Muscle layer of colon (tissue), 2 donors: ENCODE measurements around the gene RCN1.
"Not testable (repeated sequence)": the region's sequence is repeated elsewhere in the genome, so short reads cannot be mapped to it uniquely, and the experiment has no call there.

ENCODE experiments used
- H3K27ac ChIP-seq: one replicate; pipeline ENCODE4 v1.7.0; 2013; ENCODE audit warnings: low read depth, mild to moderate bottlenecking, low read length, moderate library complexity
- H3K27me3 ChIP-seq, 2 donors: one replicate each; pipeline ENCODE4 v1.7.0; 2013; ENCODE audit warnings: low read length in 2 of 2, mild to moderate bottlenecking in 2 of 2; ENCODE audit not compliant: insufficient read depth in 2 of 2, control insufficient read depth in 1 of 2
- H3K36me3 ChIP-seq: one replicate; pipeline ENCODE4 v1.7.0; 2013; ENCODE audit warnings: mild to moderate bottlenecking, low read length; ENCODE audit not compliant: insufficient read depth
- H3K4me1 ChIP-seq: one replicate; pipeline ENCODE4 v1.7.0; 2013; ENCODE audit warnings: mild to moderate bottlenecking, low read length; ENCODE audit not compliant: insufficient read depth
- H3K4me3 ChIP-seq, 2 donors: one replicate each; pipeline ENCODE4 v1.7.0; 2013; ENCODE audit warnings: low read length in 2 of 2, low read depth in 1 of 2, mild to moderate bottlenecking in 1 of 2, moderate library complexity in 1 of 2
- H3K9ac ChIP-seq: one replicate; pipeline ENCODE4 v1.7.0; 2013; ENCODE audit warnings: low read length
- H3K9me3 ChIP-seq: one replicate; pipeline ENCODE4 v1.7.0; 2013; ENCODE audit warnings: mild to moderate bottlenecking, low read length
- donor health status: abdominal sarcoma.
- donor health status: Adenocarcinoma of cecum.

RCN1 gene

DNA sequence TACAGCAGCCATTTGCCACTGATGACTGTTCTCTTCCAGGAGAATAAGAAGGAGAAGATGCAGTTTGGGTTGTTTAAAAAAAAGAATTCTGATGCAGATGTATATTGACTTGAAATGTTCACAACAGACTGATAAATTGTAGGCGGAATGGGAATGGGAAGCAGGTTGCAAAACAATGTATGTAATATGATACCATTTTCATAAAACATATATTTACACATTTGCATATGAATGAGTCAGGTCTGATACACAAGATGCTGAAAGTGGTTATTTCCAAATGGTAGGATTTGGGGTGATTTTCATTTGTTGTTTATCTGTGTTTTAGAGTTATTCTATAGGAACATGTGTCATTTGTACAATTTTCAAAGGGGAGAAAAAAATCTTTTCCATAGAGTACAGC lies 9.0 kb upstream of the RCN1 start:
- Histone ChIP-seq H3K27ac (no peak overlapping the region), H3K4me1 (no peaks in the 10 kb centered on the region), H3K27me3 (no peaks in the 10 kb centered on the region), H3K36me3 (no peaks in the 10 kb centered on the region), H3K4me3 (no peak overlapping the region), H3K9me3 (no peaks in the 10 kb centered on the region), H3K9ac (no peak overlapping the region)

DNA sequence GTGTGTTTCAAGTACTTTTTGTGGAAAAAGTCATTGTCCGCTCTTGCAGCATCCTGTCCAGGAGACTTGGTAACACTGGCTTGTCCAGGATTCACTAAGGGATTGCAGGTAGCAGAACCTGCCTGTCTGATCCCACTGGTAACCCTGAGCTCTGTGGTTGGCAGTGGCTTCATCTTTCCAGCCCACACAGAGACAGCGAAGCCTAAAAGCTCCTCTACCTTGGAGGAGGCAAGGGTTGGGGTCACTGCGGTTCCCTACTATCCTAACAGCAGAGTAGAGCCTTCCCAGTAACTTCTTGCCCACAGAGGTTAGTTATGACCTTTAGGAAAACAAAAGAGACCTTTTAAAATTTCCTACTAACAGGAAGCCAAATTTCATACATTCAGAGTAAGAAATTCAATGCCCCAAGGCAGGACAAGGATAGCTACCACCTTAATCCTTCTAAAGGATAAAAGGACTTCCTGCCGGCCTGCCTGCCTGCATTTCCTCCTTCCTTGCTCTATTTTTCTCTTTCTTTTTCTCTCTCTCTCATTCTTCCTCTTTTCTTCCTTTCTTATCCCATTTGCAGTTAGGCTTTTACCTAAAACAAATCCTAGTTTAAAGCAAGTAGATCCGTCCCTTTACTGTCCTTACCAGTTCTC lies 8.4 kb upstream of the RCN1 start:
- no peaks in the 10 kb centered on the region for H3K9me3 ChIP-seq
- H3K36me3 ChIP-seq: no peaks in the 10 kb centered on the region
- H3K27me3 ChIP-seq: no peaks in the 10 kb centered on the region
- H3K9ac ChIP-seq: no peak overlapping the region
- H3K4me1 ChIP-seq: no peaks in the 10 kb centered on the region
- H3K27ac ChIP-seq: no peak overlapping the region
- no peak overlapping the region for H3K4me3 ChIP-seq

DNA sequence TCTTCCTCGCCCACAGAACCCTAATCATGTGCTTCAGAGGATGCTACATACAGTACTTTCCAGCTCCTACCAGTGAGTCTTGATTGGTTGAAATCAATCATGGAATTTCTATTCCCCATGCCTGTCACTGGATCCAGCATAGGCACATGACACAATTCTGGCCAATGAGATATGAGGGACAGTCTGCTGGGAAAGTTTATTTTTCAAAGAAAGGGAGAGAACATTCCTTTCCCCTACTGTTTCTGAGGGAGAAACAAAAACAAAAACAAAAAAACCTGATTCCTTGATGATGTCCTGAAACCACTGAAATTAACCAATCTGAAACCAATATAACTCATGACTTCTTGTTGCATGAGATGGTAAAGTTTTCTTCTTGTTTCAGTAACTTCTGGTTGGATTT lies 3.3 kb upstream of the RCN1 start:
- Histone ChIP-seq H3K4me1 (peaks cover 4% of the 10 kb centered on the region), H3K36me3 (no peaks in the 10 kb centered on the region), H3K4me3 (no peak overlapping the region), H3K27me3 (no peaks in the 10 kb centered on the region), H3K27ac (no peak overlapping the region), H3K9me3 (no peaks in the 10 kb centered on the region), H3K9ac (no peak overlapping the region)

DNA sequence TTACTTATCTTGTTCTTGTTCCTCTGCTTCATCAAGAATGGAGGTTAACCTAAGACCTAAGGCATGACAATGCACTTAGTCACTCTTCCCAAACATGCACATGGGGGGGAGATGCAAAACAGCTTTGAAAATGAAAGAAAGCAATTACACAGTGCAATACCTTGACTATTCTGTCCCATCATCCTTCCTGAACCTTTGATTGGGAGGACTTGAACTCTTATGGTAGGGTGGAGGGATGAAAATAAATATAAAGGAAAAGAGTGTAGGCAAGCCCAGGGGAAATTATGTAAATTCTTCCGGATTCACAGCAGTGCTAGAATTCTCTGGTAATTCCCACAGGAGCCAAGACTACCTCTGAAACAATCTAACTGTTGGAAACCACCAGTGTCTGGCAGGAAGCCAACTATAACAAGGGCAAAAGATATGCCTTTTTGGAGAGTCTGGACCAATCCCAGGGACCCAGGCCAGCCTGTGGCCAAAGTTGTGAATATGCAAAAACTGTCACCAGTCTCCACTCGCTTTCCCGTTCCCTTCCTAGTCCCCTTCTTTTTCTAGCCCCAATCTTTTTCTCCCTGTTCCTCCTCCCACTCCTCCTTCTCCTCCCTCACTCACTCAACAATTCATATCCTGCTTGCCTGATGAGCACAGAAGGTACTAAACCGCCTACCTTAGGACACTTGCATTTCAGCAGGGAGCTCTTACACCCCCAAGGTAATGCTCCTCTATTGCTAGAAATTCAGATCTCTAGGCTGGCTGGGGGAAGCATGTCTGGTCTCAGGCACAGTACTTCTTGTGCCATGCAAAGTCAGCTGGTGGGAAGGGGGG lies 2.5 kb upstream of the RCN1 start:
- Histone ChIP-seq H3K9ac (no peak overlapping the region), H3K27me3 (no peaks in the 10 kb centered on the region), H3K27ac (no peak overlapping the region), H3K36me3 (no peaks in the 10 kb centered on the region), H3K9me3 (no peaks in the 10 kb centered on the region), H3K4me3 (no peak overlapping the region), H3K4me1 (peaks cover 10% of the 10 kb centered on the region)

DNA sequence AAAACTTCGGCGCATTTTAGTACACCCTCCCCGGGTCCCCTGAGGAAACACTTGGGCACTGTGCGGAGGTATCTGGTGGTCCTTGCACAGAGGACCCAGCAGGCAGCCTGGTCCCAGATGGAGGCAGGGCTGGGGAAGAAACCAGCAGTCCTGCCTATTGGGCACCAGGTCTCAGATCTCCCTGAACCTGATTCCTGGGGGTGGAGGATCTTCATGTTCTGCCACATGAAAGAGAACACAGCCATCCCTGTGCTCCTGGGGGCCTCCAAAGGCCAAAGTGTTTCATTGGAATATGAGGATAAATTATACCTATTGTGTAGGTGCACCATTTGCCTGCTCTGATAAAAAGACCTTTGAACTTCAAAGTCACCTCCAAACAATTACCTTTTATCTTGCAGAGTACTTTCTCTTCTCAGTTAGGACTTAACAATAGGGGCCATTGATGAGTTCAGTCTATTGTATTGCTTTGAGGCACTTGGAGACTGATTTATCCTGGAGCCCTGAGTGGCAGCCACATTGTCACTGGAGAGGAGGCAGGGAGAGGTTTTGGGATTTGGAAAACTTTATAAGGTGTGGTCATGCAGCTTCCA lies 1.8 kb downstream of the RCN1 start:
- Histone ChIP-seq H3K9ac (no peak overlapping the region), H3K9me3 (no peaks in the 10 kb centered on the region), H3K36me3 (peaks cover under 1% of the 10 kb centered on the region), H3K4me1 (peaks cover 15% of the 10 kb centered on the region), H3K27me3 (no peaks in the 10 kb centered on the region), H3K27ac (no peak overlapping the region), H3K4me3 (no peak overlapping the region)

DNA sequence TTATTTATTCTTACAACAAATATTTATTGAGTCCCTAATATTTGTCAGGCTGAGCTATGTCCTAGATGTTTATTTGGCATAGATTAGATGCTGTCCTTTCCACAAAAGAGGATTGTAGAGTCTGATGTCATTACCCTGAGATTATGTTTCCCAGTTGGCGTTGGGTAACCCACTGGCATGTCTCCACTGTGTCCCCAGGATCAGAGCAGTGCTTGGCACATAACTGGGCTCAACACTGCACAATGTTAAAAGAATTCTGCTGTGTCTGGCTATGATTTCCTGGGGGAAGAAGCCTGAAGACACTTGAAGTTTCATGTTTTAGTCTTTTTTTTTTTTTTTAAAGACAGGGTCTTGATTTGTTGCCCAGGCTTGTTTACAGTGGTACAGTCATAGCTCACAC lies 4.0 kb downstream of the RCN1 start:
- no peak overlapping the region for H3K9ac ChIP-seq
- H3K27me3 ChIP-seq: no peaks in the 10 kb centered on the region
- H3K9me3 ChIP-seq: no peaks in the 10 kb centered on the region
- H3K36me3 ChIP-seq: peaks cover 20% of the 10 kb centered on the region
- no peak overlapping the region for H3K27ac ChIP-seq
- no peak overlapping the region for H3K4me3 ChIP-seq
- peaks cover 15% of the 10 kb centered on the region for H3K4me1 ChIP-seq

DNA sequence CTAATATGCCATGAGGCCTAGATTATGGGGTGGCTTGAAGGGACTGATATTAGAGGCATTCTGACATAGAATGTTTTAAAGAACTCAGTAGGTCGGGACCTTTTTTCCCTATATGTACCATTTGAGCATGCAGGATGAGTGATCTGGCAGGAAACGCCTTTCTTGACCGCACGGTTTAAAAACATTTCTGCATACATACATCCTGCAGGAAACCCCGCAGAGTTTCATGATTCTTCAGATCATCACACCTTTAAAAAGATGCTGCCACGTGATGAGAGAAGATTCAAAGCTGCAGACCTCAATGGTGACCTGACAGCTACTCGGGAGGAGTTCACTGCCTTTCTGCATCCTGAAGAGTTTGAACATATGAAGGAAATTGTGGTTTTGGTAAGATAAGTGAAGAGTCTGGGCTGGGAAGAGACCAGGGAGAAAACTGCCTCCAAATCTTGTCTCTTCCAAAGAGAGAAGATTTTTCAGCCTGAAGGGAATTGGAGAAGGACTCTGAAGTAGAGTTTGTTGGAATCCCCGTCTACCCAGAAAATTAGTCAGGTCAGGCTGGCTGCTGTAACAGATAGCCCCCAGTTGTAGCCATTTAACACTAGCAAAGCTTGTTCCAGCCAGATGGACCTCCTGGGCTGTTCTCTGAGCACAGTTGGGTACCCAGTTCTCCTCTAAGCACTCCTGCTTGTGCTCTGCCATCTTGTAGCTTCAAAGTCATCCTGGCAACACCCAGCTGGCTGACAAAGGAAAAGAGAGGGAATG lies 7.4 kb downstream of the RCN1 start:
- peaks cover 40% of the 10 kb centered on the region for H3K36me3 ChIP-seq

DNA sequence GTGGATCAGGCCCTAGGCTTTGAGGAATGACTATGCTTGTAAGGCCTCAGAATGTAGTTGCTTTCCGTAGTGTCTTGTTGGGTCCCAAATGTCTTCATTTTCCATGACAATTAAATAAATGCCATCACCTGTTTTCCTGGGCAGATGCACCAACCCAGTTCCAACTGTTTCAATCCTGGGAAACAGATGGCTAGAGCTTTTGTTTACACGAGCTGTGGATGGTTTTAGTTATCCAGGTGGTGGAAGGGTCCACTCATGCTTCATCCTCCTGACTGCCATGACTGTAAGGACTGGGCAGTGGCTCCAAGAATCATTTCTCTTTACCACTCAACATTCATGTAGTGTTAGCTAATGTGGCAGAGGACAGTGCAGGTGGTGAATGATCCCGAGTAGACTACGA lies 8.6 kb downstream of the RCN1 start:
- no peaks in the 10 kb centered on the region for H3K9me3 ChIP-seq
- H3K27me3 ChIP-seq: no peaks in the 10 kb centered on the region
- H3K27ac ChIP-seq: no peak overlapping the region
- peaks cover 46% of the 10 kb centered on the region for H3K36me3 ChIP-seq
- H3K9ac ChIP-seq: no peak overlapping the region
- no peaks in the 10 kb centered on the region for H3K4me1 ChIP-seq
- H3K4me3 ChIP-seq: no peak overlapping the region

More for the DNA sequence above, 7.4 kb downstream of the RCN1 start:
- Histone ChIP-seq H3K9me3 (no peaks in the 10 kb centered on the region), H3K27me3 (no peaks in the 10 kb centered on the region), H3K27ac (no peak overlapping the region), H3K4me3 (no peak overlapping the region), H3K9ac (no peak overlapping the region), H3K4me1 (peaks cover 5% of the 10 kb centered on the region)

DNA sequence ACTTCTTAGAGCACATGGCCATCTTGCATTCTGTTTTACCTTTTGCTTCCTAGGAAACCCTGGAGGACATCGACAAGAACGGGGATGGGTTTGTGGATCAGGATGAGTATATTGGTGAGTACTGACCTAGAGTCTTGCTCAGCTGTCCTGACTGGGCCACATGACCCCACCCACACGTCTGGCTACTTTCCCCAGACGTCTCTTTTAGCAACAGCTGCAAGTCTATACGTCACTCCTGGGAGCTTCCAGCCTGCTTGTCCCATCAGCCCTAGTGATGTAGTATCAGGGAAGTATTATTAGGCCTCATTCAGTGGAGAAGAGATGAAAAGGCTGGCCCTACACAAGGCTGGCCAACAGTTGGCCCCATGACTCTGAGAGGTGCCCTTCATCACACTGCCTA lies 9.6 kb downstream of the RCN1 start:
- H3K9me3 ChIP-seq: no peaks in the 10 kb centered on the region
- no peak overlapping the region for H3K9ac ChIP-seq
- H3K36me3 ChIP-seq: peaks cover 46% of the 10 kb centered on the region
- H3K27ac ChIP-seq: no peak overlapping the region
- no peaks in the 10 kb centered on the region for H3K27me3 ChIP-seq
- no peak overlapping the region for H3K4me3 ChIP-seq
- no peaks in the 10 kb centered on the region for H3K4me1 ChIP-seq

DNA sequence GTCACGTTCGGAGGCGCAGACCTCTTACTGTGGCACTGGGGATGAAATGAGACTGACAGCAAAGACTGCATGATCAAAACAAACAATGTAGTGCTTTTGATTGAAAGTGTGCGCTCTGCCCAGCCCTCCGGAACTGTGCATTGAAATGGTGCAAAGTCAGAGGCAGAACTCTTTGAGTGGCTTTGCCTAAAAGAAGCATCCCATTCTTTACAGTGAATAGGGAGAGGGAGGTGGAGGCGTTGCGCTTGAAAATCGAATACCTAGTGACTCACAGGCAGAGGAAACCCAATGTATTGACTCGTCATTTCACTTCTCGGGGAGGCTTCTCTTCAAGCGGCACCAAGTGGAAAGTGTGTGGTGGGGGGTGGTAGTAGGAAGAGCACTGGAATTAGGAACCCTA lies 10.9 kb downstream of the RCN1 start:
- no peak overlapping the region for H3K4me3 ChIP-seq
- no peak overlapping the region for H3K9ac ChIP-seq
- peaks cover 49% of the 10 kb centered on the region for H3K36me3 ChIP-seq
- no peaks in the 10 kb centered on the region for H3K27me3 ChIP-seq
- no peak overlapping the region for H3K27ac ChIP-seq
- H3K4me1 ChIP-seq: no peaks in the 10 kb centered on the region
- H3K9me3 ChIP-seq: no peaks in the 10 kb centered on the region

DNA sequence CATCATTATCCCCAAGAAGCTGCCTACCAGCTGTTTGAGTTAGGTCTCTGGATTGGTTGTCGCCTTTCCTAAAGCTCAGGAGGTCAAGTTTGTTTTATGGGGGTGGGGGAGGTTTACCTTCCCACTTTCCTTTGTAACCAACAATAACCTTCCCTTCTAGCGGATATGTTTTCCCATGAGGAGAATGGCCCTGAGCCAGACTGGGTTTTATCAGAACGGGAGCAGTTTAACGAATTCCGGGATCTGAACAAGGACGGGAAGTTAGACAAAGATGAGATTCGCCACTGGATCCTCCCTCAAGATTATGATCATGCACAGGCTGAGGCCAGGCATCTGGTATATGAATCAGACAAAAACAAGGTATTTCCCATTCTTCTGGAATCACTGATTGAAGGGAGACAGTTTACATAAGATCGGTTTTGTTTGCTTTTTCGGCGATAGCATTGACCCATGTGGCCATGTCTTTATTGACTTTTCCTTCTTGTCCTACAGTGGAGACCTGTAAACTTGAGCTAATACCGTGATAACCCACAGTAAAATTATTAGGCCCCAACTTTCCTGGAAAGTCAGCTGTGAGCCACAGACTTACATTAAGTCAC lies 12.3 kb downstream of the RCN1 start:
- not testable (repeated sequence) for H3K9me3 ChIP-seq, H3K4me1 ChIP-seq, H3K27me3 ChIP-seq, H3K27ac ChIP-seq, H3K9ac ChIP-seq, H3K4me3 ChIP-seq
- peaks cover 43% of the 10 kb centered on the region for H3K36me3 ChIP-seq
